ENCODE results near the gene SPARC.

SPARC gene

DNA sequence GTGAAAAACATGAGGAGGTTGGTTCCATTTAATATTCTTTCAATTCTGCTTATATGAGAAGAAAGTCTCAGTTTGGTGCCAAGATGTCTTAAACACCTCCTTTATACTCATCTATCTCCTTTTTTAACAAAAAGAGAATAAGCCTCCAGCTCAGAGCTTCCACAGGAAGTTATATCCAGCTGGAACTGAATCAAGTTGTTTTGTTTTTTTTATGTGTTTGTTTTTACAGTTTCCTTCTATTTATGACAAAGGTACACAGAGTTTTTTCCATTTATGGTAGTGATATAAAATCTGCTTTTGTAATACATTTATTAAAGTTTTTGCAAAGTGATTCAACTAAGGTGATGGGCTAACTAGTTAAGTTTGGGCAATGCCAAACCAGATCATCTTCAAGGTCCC lies 10.4 kb downstream of the SPARC start:
- no peak for DNase-seq (ENCODE audit: low read depth, low spot score)
- ChIA-PET POLR2A (interaction anchor here (1.1 to 16.5 kb wide), 7 partner anchors 9 to 66 kb away, joined by 3 to 383 read pairs (median 14); partner anchors contain the start of gene SPARC), CTCF (interaction anchor here (1.3 to 12.0 kb wide), 5 partner anchors 8 to 64 kb away, joined by 3 to 198 read pairs (median 5); no protein-coding TSS in a partner anchor)
- peak overlapping the region; percentile 16; the same call in 1 of the 2 replicates for H3K4me3 ChIP-seq (ENCODE audit: low read depth, low read length)
- TF ChIP-seq, protein P1, sequence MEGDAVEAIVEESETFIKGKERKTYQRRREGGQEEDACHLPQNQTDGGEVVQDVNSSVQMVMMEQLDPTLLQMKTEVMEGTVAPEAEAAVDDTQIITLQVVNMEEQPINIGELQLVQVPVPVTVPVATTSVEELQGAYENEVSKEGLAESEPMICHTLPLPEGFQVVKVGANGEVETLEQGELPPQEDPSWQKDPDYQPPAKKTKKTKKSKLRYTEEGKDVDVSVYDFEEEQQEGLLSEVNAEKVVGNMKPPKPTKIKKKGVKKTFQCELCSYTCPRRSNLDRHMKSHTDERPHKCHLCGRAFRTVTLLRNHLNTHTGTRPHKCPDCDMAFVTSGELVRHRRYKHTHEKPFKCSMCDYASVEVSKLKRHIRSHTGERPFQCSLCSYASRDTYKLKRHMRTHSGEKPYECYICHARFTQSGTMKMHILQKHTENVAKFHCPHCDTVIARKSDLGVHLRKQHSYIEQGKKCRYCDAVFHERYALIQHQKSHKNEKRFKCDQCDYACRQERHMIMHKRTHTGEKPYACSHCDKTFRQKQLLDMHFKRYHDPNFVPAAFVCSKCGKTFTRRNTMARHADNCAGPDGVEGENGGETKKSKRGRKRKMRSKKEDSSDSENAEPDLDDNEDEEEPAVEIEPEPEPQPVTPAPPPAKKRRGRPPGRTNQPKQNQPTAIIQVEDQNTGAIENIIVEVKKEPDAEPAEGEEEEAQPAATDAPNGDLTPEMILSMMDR (IDR thresholded peaks at IDR 0.05; ENCODE audit: insufficient read depth, low read length, missing control alignments): no peak

DNA sequence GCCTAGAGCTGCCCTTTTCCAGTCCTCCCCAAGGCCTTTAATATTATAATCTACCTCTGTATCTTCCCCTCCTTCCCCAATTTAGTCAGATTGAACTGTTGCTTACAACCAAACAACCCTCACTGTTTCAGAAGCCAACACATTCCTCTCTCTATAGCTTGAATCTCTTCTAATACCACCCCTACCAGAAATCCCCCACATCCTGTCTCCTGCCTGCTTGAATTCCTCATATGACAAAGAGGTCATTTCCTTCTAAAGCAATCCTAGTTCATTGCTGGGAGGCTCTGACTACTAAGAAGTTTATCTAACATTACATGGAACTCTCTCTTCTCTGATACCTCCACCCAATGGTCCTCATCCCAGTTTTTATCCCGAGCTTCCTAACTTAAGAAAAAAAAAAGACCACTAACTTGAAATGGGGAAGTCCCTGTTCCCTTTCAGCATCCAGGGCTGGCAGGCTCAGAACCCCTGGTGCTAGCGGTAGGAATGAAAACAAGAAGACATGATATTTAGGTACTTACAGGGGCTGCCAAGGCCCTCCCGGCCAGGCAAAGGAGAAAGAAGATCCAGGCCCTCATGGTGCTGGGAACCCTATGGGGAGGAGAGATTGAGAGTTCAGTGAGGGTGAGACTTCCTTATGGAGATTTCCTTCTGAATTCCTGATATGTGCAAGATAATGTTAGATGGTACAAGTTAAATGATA lies 11.0 kb downstream of the SPARC start:
- DNase-seq (ENCODE audit: low read depth, low spot score): no peak

DNA sequence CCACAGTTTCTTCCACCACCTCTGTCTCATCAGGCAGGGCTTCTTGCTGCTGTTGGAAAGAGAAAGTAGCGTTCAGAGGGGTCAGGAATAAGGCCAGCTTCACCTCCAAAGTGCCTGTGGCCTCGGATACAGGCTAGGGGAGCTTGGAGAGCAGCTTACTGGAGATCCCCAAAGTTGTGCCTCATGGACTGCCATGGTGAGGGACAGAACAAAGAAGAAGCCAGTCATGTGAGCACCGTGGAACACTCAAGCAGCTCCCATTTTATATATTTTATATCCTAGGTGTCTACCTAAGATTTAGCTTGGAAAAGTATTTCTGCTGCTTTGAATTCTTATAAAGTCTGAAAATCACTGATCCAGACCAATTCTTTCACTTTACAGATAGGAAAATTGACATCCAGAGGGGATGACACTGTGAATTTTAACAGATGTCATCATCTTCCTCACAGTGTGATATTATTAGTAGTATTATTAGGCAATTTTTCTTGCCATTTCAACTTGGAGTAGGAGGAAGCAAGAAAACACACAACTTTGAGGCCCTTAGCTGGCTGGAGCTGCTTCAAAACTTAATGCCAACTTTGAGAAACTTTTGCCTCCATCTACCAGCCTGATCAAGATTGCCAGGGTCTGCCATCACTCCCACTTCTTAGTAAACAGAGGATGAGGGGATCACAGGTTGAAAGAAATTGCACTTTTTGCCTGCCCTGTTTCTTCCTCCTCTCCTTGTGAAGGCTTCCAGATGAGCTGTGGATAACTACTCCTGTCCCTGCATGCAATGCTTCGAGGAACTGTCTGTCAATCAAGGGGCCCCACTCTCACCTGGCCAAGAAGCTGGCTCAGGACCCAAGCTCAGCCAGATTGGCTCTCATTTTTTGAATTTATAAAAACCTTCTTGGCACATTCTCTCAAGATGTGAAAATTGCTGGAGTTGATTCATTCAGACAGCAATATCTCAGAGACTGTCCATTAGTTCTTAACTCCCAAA lies 11.8 kb downstream of the SPARC start:
- no peak for DNase-seq (ENCODE audit: low read depth, low spot score)
- ChIA-PET POLR2A (interaction anchor here (0.5 to 16.5 kb wide), 15 partner anchors 7 to 67 kb away, joined by 3 to 383 read pairs (median 6); partner anchors contain the start of gene SPARC), CTCF (interaction anchor here (1.2 to 12.0 kb wide), 8 partner anchors 8 to 96 kb away, joined by 3 to 198 read pairs (median 4); partner anchors contain the start of gene G3BP1)
- TF ChIP-seq, protein P1 (IDR thresholded peaks at IDR 0.05; ENCODE audit: insufficient read depth, low read length, missing control alignments): no peak
- H3K4me3 ChIP-seq (ENCODE audit: low read depth, low read length): no peak overlapping the region

More for the DNA sequence above, 11.0 kb downstream of the SPARC start:
- CTCF ChIA-PET: interaction anchor here (1.2 to 12.0 kb wide), 7 partner anchors 9 to 95 kb away, joined by 3 to 198 read pairs (median 5); partner anchors contain the start of gene G3BP1
- TF ChIP-seq, protein P1 (IDR thresholded peaks at IDR 0.05; ENCODE audit: insufficient read depth, low read length, missing control alignments): no peak
- no peak overlapping the region; the same call in 1 of the 2 replicates for H3K4me3 ChIP-seq (ENCODE audit: low read depth, low read length)
- POLR2A ChIA-PET: interaction anchor here (0.5 to 16.5 kb wide), 11 partner anchors 9 to 66 kb away, joined by 3 to 383 read pairs (median 6); partner anchors contain the start of gene SPARC

DNA sequence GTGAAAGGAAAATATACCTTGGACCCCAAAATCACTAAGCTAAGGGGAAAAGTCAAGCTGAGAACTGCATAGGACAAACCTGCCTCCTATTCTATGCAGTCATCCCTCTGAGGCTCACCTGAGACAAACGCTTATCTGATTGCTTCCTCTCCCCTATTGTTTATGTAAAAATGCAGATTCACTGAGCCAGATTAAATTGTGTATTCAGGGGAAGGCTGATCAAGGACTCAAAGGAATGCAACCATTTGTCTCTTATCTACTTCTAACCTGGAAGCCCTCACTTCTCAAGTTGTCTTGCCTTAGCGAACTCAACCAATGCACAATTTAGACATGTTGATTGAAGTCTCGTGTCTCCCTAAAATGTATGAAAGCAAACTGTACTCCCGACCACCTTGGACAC lies 13.3 kb downstream of the SPARC start:
- POLR2A ChIA-PET: interaction anchor here (0.9 to 16.5 kb wide), 7 partner anchors 9 to 74 kb away, joined by 3 to 383 read pairs (median 28); partner anchors contain the start of gene SPARC
- CTCF ChIA-PET: interaction anchor here (1.3 to 23.2 kb wide), 5 partner anchors 8 to 69 kb away, joined by 4 to 652 read pairs (median 15); no protein-coding TSS in a partner anchor
- TF ChIP-seq, protein P1 (IDR thresholded peaks at IDR 0.05; ENCODE audit: insufficient read depth, low read length, missing control alignments): no peak
- no peak overlapping the region for H3K4me3 ChIP-seq (ENCODE audit: low read depth, low read length)
- DNase-seq (ENCODE audit: low read depth, low spot score): no peak

DNA sequence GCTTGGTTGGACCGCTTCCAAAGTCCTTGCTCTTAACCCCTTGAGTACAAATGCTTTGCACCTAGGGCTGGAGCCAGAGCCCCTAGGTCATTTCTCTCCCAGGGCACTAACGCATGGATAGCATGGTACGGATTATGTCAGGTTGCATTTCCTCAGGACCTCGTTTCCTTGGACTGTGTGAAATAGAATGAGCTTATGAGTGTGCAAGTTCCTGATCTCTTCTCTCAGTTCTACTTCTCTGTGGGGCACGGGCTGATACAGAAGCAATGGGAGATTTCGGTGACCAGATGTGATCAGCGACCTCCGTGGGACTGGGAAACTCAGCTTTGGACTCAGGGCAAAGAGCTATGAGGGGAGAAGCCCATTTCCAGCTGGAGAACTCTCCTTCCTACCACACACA lies 14.2 kb downstream of the SPARC start:
- TF ChIP-seq, protein P1 (IDR thresholded peaks at IDR 0.05; ENCODE audit: insufficient read depth, low read length, missing control alignments): no peak
- DNase-seq (ENCODE audit: low read depth, low spot score): no peak
- H3K4me3 ChIP-seq (ENCODE audit: low read depth, low read length): no peak overlapping the region
- ChIA-PET CTCF (interaction anchor here (1.0 to 23.2 kb wide), 7 partner anchors 9 to 70 kb away, joined by 3 to 652 read pairs (median 9); no protein-coding TSS in a partner anchor), POLR2A (interaction anchor here (1.2 to 16.5 kb wide), 11 partner anchors 9 to 75 kb away, joined by 3 to 383 read pairs (median 9); partner anchors contain the start of gene SPARC)

Measured in AG04449 (cell line).